PFSK-1 (cell line): ENCODE measurements around the gene CAB39.

ENCODE experiments used
- POLR2AphosphoS5 ChIP-seq: IDR thresholded peaks from 2 replicates; pipeline ENCODE4 v1.6.1; 2012; ENCODE audit warnings: low read depth, mild to moderate bottlenecking, control low read depth, low read length, moderate library complexity
- TAF1 ChIP-seq: IDR thresholded peaks from 2 replicates; pipeline ENCODE4 v1.6.1; 2012; ENCODE audit warnings: low read length, control low read depth, borderline replicate concordance; ENCODE audit not compliant: insufficient read depth

DNA sequence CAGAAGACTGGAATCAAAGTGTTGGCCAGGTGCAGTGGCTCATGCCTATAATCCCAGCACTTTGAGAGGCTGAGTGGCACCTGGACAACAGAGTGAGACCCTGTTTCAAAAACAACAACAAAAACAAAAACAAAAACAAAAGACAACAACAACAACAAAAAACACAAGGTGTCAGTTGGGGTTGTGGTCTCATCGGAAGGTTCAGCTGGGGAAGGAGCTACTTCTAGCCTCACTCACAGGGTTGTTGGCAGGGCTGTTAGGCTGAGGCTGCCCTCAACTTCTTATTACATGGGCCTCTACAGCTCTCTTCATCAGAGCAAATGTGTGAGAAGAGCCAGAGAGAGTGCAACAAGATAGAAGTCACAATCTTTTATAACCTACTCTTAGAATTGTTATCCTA is 34.6 kb upstream of the CAB39 start:
- TF ChIP-seq TAF1 (no peak), POLR2AphosphoS5 (no peak)
